ENCODE measurements around the gene FER1L5.

DNA sequence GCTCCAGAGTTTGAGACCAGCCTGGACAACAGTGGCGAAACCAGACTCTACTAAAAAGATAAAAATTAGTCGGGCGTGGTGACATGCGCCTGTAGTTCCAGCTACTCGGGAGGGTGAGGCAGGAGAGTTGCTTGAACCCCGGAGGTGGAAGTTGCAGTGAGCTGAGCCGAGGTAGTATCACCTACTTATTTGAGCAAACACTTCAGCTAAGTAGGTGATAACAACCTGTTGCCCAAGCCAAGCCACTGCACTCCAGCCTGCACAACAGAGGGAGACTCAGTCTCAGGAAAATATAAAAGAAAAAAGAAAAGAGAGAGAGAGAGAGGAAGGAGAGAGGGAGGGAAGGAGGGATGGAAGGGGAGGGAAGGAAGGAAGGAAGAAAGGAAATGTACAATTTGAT, 21.3 kb downstream of the FER1L5 start:
- TF ChIP-seq, protein P1, sequence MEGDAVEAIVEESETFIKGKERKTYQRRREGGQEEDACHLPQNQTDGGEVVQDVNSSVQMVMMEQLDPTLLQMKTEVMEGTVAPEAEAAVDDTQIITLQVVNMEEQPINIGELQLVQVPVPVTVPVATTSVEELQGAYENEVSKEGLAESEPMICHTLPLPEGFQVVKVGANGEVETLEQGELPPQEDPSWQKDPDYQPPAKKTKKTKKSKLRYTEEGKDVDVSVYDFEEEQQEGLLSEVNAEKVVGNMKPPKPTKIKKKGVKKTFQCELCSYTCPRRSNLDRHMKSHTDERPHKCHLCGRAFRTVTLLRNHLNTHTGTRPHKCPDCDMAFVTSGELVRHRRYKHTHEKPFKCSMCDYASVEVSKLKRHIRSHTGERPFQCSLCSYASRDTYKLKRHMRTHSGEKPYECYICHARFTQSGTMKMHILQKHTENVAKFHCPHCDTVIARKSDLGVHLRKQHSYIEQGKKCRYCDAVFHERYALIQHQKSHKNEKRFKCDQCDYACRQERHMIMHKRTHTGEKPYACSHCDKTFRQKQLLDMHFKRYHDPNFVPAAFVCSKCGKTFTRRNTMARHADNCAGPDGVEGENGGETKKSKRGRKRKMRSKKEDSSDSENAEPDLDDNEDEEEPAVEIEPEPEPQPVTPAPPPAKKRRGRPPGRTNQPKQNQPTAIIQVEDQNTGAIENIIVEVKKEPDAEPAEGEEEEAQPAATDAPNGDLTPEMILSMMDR (conservative IDR thresholded peaks at IDR 0.05; ENCODE audit: low read depth, low read length), result no peak
- no peak for TF ChIP-seq EZH2 (IDR thresholded peaks at IDR 0.05; ENCODE audit: borderline replicate concordance, low read depth, low read length, poor library complexity, severe bottlenecking)
